Measurements from ENCODE around the gene RBM10.

GRCh38 chrX:47204970-47205369 is 59.9 kb downstream of the RBM10 start:
- TF ChIP-seq CTCF (conservative IDR thresholded peaks at IDR 0.05; ENCODE audit: low read depth, low read length) (no peak), EZH2 (IDR thresholded peaks at IDR 0.05; ENCODE audit: borderline replicate concordance, low read depth, low read length, poor library complexity, severe bottlenecking) (no peak)

Data from A673 (cell line).